ENCODE measurements around the gene KMT2B.

KMT2B gene

DNA sequence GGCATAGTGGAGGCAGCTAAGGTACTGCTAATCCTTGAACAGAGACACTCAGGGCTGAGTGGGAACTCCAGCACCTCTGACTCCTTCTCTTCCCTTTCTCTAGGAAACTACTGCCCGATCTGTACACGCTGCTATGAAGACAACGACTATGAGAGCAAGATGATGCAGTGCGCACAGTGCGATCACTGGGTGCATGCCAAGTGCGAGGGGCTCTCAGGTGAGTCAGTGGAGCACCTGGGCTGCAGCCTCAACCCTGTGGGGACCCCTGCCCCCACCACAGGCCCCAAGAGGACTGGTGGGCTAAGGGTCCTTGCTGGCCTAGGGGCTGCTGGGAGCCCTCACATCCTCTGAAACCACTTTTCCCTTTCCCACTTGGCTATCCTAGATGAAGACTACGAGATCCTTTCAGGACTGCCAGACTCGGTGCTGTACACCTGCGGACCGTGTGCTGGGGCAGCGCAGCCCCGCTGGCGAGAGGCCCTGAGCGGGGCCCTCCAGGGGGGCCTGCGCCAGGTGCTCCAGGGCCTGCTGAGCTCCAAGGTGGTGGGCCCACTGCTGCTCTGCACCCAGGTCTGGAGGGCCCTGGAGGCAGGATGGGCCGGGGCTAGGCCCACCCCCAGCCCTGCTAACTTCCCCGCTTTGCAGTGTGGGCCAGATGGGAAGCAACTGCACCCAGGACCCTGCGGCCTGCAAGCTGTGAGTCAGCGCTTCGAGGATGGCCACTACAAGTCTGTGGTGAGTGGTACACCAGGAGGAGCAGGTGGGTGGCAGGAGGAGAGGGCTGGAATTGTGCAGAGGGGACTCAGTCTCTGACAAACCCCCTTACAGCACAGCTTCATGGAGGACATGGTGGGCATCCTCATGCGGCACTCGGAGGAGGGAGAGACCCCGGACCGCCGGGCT, 9.5 kb downstream of the KMT2B start:
- DNase-seq: no peak

- no peak for DNase-seq
Observed at GRCh38 chr19:35727956-35728706, 10.3 kb downstream of the KMT2B start.

- DNase-seq: no peak
Observed at GRCh38 chr19:35729021-35729420, 11.2 kb downstream of the KMT2B start.

- DNase-seq: no peak
Observed at GRCh38 chr19:35729763-35730162, 12.0 kb downstream of the KMT2B start.

DNA sequence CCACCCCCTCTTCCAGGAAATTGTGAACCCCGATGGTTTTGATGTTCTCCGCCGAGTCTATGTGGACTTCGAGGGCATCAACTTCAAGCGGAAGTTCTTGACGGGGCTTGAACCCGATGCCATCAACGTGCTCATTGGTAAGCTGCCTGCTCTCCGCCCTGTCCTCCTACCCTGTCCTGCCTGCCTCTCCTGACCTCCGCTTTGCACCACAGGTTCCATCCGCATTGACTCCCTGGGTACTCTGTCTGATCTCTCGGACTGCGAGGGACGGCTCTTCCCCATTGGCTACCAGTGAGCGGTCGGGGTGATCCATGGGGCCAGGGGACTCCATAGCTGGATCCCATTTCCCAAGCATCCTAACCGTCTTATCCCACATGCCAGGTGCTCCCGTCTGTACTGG, 12.5 kb downstream of the KMT2B start:
- DNase-seq: no peak

GRCh38 chr19:35731353-35731752, 13.6 kb downstream of the KMT2B start:
- no peak for DNase-seq

DNA sequence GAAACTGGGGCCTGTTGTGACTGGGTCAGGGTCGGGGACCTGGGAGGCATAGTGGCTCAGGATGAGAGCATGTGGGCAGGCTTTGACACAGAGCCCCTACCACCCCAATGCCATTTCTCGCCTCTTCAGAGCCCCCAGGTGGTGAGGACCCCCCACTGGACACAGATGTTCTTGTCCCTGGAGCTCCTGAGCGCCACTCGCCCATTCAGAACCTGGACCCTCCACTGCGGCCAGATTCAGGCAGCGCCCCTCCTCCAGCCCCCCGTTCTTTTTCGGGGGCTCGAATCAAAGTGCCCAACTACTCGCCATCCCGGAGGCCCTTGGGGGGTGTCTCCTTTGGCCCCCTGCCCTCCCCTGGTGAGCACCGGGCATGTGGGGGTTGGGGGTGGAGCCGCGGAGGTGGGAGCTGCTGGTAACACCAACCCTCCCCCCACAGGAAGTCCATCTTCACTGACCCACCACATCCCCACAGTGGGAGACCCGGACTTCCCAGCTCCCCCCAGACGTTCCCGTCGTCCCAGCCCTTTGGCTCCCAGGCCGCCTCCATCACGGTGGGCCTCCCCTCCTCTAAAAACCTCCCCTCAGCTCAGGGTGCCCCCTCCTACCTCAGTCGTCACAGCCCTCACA, 14.1 kb downstream of the KMT2B start:
- no peak for DNase-seq

GRCh38 chr19:35732540-35733179, 14.9 kb downstream of the KMT2B start:
- DNase-seq: no peak

GRCh38 chr19:35733180-35734125, 15.7 kb downstream of the KMT2B start:
- DNase-seq: no peak

DNA sequence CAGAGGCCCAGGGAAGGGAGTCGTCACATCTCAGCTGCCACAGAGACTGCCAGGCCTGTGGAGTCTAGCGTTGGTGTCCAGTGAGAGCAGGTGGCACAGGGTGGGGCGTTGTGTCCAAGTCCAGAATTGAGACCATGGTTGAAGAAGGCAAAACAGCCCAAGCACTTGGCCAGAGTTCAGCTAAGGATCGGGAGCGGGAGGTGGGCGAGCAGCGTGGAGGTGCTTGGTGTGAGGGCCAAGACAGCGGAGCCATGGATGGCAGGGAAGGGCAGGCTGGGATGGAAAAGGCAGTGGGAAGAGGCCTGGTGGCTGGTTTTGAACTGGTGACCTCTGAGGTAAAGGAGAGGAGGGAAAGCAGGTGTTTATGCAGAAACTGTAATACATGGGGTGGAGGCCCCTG, 16.5 kb downstream of the KMT2B start:
- DNase-seq: no peak

GRCh38 chr19:35734889-35735288, 17.1 kb downstream of the KMT2B start:
- DNase-seq: no peak

DNA sequence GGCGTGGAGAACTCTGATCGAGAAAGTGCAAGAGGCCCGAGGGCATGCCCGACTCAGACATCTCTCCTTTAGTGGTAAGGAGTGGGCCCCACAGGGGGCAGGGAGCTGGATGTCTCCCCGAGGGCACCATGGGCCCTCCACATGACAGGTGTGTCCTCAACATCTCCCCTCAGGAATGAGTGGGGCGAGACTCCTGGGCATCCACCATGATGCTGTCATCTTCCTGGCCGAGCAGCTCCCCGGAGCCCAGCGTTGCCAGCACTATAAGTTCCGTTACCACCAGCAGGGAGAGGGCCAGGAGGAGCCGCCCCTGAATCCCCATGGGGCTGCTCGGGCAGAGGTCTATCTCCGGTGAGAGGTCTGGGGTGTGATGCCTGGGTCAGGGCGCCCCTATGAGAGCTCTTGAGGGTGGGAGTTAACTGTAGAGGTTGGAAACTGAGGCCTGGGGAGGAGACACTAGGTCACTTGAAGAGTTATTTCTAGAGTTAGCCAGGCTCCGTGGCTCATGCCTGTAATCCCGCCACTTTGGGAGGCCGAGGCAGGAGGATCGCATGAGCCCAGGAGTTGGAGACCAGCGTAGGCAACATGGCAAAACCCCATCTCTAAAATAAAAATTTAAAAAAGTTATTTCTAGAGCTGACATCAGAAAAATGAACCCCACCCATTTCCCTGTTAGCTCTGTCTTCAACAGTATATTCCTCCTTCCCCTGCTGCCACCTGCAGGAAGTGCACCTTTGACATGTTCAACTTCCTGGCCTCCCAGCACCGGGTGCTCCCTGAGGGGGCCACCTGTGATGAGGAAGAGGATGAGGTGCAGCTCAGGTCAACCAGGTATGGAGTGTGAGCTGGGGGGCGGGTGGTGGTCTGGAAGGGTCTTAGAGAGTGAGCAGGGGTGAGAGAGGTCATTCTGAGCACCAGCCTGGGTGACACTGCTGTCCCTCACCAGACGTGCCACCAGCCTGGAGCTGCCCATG, 19.4 kb downstream of the KMT2B start:
- DNase-seq: no peak

DNA sequence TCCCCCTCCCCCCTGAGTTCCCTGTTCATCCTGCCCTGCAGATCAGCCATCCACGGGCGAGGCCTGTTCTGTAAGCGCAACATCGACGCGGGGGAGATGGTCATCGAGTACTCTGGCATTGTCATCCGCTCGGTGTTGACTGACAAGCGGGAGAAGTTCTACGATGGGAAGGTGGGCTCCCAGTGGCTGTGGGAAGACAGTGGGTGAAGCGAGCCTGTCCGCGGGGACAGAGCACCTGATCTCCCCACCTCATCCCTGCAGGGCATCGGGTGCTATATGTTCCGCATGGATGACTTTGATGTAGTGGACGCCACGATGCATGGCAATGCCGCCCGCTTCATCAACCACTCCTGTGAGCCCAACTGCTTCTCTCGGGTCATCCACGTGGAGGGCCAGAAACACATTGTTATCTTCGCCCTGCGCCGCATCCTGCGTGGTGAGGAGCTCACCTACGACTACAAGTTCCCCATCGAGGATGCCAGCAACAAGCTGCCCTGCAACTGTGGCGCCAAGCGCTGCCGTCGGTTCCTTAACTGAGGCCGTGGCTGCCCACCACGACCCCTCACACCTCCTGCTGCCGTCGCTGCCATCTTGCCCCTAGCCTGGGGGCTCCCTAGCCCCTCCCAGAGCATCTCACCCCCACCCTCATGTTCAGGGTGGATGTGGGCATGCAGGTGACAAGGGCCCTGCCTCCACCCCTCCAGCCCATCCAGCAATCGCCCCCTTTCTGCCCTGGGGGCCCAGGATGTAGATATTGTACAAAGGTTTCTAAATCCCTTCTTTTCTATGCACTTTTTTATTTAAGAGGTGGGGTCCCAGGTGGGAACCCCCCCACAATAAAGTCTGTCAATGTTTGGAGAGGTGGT, 20.5 kb downstream of the KMT2B start:
- no peak for DNase-seq

DNA sequence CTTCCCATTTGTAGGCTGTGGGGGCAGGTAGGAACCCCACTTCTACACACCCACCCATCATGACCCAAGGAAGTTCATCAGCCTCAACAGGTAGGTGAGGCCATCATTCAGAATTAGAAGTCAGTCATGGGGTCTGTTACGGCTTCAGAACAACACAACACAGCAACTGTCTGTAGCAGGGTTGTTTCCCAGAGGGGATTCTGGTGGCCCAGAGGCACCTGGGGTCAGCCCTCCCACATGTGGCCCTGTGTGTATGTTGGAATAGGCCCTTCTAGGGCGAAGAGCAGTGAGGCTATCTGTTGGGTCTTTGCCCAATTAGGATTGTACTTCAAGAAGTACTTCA, 21.1 kb downstream of the KMT2B start:
- no peak for DNase-seq

DNA sequence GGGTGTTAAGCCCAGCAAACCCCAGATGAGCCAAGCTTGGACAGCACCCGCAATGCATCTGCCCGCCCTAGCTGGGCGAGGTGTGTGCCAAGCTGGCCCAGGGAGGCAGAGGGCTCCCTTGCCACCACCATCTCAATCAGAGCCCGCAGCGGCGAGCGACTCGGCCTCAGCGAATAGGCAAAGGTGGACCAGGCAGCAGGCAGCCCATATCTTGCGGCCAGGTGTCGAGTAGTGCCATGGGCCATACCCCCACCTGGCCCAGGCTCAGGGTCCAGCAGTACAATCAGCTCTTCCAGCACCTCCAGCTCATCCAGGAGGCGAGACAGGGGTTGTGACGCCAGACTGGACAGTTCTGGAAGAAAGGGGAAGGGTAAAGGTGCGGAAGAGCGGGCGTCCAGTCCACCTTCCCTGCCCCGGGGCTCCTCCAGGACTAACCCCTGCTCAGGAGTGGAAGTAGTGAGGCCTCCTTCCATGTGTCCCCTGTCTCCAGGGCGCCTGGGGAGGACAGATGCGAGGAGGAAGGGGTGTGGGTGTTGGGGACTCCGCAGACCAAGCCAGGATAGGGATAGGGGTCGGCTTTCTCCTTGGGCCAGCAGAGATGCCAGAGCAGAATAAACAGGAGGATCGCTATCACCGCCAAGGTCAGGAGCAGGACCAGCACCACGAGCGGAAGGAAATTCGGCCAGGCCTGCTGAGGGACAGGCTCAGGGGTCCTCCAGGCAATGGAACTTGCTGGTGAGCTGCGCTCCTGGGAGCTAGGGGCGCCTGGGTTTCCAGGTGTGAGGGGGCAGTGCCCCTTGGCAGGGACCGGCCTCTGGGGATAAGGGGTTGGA, 21.7 kb downstream of the KMT2B start:
- DNase-seq: no peak

DNA sequence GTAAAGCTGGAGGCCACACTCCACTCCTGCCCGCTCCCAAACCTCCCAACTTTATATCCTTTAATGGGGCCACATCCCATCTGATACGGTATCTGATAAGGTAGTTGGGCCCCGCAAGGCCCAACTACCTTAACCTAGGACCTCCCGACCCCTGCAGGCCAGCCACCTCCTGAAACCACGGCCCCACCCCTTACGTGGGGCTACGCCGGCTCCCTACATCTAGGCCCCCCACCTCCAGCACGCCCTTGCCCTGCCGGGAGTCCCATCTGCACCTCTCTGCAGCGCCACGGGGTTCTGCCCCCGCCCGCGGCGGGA, 22.3 kb downstream of the KMT2B start:
- DNase-seq: no peak

DNA sequence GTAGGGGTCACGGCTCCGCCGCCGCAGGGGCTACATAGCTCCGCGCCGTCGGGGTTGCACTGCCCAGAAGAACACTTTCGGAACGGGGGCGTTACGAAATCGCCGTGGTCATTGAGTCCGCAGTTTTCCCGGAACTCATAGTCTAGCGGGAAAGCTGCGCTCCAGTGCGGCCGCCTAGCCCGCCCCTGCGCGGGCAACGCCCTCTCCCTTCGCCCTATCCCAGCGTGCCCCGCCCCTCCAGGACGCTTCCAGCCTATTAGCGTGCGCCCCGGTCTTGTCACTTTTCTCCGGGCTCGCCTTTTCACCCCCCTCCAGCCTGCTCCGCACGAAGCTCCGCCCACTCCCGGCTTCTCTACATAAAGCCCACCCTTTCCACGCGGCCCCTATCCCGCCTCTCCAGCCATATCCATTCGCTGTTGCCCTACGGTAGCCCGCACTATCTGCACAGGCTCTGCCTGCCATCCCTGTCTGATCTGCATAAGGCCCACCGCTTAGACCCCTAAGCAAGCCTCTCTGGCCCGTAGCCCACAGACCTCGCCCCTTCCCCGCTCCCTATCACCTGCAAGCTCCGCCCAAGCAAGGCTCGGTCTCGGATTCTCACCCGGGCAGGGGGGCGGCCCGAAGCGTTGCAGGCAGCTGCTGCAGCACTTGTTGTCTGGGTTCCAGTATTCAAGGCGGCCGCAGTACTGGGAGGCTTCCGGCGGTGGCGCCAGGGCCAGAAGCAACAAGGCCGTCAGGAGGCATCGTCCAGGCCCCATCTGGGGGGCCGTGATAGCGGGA, 22.8 kb downstream of the KMT2B start:
- DNase-seq: peak; percentile 98

GRCh38 chr19:35741203-35741515, 23.4 kb downstream of the KMT2B start:
- no peak for DNase-seq
